ENCODE measurements around the gene OR9A4.
"Not testable (repeated sequence)": the region's sequence is repeated elsewhere in the genome, so short reads cannot be mapped to it uniquely, and the experiment has no call there.

Gene OR9A4

DNA sequence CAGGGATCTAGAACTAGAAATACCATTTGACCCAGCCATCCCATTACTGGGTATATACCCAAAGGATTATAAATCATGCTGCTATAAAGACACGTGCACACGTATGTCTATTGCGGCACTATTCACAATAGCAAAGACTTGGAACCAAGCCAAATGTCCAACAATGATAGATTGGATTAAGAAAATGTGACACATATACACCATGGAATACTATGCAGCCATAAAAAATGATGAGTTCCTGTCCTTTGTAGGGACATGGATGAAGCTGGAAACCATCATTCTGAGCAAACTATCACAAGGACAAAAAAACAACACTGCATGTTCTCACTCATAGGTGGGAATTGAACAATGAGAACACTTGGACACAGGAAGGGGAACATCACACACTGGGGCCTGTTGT lies 16.8 kb upstream of the OR9A4 start:
- H3K27ac ChIP-seq (ENCODE audit: low read depth, low read length, severe bottlenecking); H3K36me3 ChIP-seq (ENCODE audit: control insufficient read depth, insufficient read depth, low read length); H3K4me1 ChIP-seq (ENCODE audit: control insufficient read depth, insufficient read depth, low read length, poor library complexity, severe bottlenecking); H3K9me3 ChIP-seq (ENCODE audit: control insufficient read depth, low read length); H3K4me3 ChIP-seq (ENCODE audit: extremely low read depth, insufficient read depth, low read length, poor library complexity, severe bottlenecking): not testable (repeated sequence)
- WGBS, 2 experiments (ENCODE audit: insufficient coverage in 2 of 2), result no CpG with 5 or more reads among the region's 3 CpGs

DNA sequence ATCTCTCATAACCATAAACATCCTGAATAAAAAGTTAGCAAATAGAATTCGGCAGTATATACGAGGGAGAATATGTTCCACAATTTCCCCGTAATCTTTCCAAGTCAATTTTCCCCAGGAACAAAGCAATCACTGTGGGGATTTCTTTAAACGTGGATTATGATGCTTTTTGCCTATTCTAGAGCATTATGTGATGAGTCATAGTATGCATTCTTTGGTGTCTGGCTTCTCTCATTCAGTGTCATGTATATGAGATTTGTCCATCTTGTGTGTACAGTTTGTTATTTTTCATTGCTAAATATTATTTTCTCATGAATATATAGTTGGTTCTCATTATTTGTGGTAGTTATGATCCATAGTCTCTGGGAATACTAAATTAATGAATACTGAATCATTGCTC lies 9.9 kb upstream of the OR9A4 start:
- no peaks in the 10 kb centered on the region for H3K36me3 ChIP-seq (ENCODE audit: control insufficient read depth, insufficient read depth, low read length)
- WGBS, 2 experiments (ENCODE audit: insufficient coverage in 2 of 2), result no CpG with 5 or more reads among the region's 4 CpGs
- no peaks in the 10 kb centered on the region for H3K4me1 ChIP-seq (ENCODE audit: control insufficient read depth, insufficient read depth, low read length, poor library complexity, severe bottlenecking)
- H3K4me3 ChIP-seq (ENCODE audit: extremely low read depth, insufficient read depth, low read length, poor library complexity, severe bottlenecking), result no peak overlapping the region
- H3K9me3 ChIP-seq (ENCODE audit: control insufficient read depth, low read length), result no peaks in the 10 kb centered on the region
- H3K27ac ChIP-seq (ENCODE audit: low read depth, low read length, severe bottlenecking), result no peak overlapping the region

- no peaks in the 10 kb centered on the region for H3K4me1 ChIP-seq (ENCODE audit: control insufficient read depth, insufficient read depth, low read length, poor library complexity, severe bottlenecking)
- H3K9me3 ChIP-seq (ENCODE audit: control insufficient read depth, low read length), result no peaks in the 10 kb centered on the region
- no peaks in the 10 kb centered on the region for H3K36me3 ChIP-seq (ENCODE audit: control insufficient read depth, insufficient read depth, low read length)
- no peak overlapping the region for H3K27ac ChIP-seq (ENCODE audit: low read depth, low read length, severe bottlenecking)
- H3K4me3 ChIP-seq (ENCODE audit: extremely low read depth, insufficient read depth, low read length, poor library complexity, severe bottlenecking), result no peak overlapping the region
These were observed 4.8 kb upstream of the OR9A4 start for GRCh38 chr7:141911391-141911790.

DNA sequence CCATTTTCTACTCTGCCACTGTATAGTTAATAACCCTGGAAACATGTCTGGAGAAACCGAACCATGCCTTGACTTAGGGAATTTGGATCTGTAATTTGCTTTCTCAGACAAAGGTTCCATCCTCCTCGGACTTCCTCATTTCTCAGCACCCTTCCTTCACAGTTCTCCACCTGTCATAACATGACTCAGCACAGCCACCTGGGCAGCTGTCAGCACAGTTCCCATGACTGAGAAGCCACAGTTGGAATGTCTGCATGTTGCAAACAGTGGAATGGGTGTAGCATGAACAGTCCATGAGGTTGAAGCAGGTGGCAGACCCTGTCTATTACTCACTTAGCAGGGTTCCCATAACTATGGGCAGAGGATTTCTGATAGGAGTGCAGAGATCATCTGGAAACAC lies 634 bp upstream of the OR9A4 start:
- no peaks in the 10 kb centered on the region for H3K36me3 ChIP-seq (ENCODE audit: control insufficient read depth, insufficient read depth, low read length)
- whole genome bisulfite sequencing, 2 experiments (ENCODE audit: insufficient coverage in 2 of 2), result 100% methylated on average over 1 of the region's 2 CpGs; no CpG with 5 or more reads in 1 of the 2 experiments
- no peaks in the 10 kb centered on the region for H3K4me1 ChIP-seq (ENCODE audit: control insufficient read depth, insufficient read depth, low read length, poor library complexity, severe bottlenecking)
- H3K9me3 ChIP-seq (ENCODE audit: control insufficient read depth, low read length), result no peaks in the 10 kb centered on the region
- no peak overlapping the region for H3K27ac ChIP-seq (ENCODE audit: low read depth, low read length, severe bottlenecking)
- no peak overlapping the region for H3K4me3 ChIP-seq (ENCODE audit: extremely low read depth, insufficient read depth, low read length, poor library complexity, severe bottlenecking)

- Histone ChIP-seq H3K27ac (ENCODE audit: low read depth, low read length, severe bottlenecking) (no peak overlapping the region), H3K4me3 (ENCODE audit: extremely low read depth, insufficient read depth, low read length, poor library complexity, severe bottlenecking) (no peak overlapping the region), H3K9me3 (ENCODE audit: control insufficient read depth, low read length) (no peaks in the 10 kb centered on the region), H3K4me1 (ENCODE audit: control insufficient read depth, insufficient read depth, low read length, poor library complexity, severe bottlenecking) (no peaks in the 10 kb centered on the region), H3K36me3 (ENCODE audit: control insufficient read depth, insufficient read depth, low read length) (no peaks in the 10 kb centered on the region)
- 71 to 80% methylated on average over 1 of the region's 1 CpG for WGBS, 2 experiments (ENCODE audit: insufficient coverage in 2 of 2)
These were observed 4.1 kb downstream of the OR9A4 start for GRCh38 chr7:141920281-141920680.

GRCh38 chr7:141928146-141928844 lies 12.1 kb downstream of the OR9A4 start:
- Histone ChIP-seq H3K27ac (ENCODE audit: low read depth, low read length, severe bottlenecking) (no peak overlapping the region), H3K4me1 (ENCODE audit: control insufficient read depth, insufficient read depth, low read length, poor library complexity, severe bottlenecking) (no peaks in the 10 kb centered on the region), H3K9me3 (ENCODE audit: control insufficient read depth, low read length) (no peaks in the 10 kb centered on the region), H3K4me3 (ENCODE audit: extremely low read depth, insufficient read depth, low read length, poor library complexity, severe bottlenecking) (no peak overlapping the region), H3K36me3 (ENCODE audit: control insufficient read depth, insufficient read depth, low read length) (no peaks in the 10 kb centered on the region)
- WGBS, 2 experiments (ENCODE audit: insufficient coverage in 2 of 2), result 50% methylated on average over 1 of the region's 2 CpGs; no CpG with 5 or more reads in 1 of the 2 experiments

GRCh38 chr7:141928845-141929195 lies 12.6 kb downstream of the OR9A4 start:
- Histone ChIP-seq H3K9me3 (ENCODE audit: control insufficient read depth, low read length) (no peaks in the 10 kb centered on the region), H3K4me1 (ENCODE audit: control insufficient read depth, insufficient read depth, low read length, poor library complexity, severe bottlenecking) (no peaks in the 10 kb centered on the region), H3K4me3 (ENCODE audit: extremely low read depth, insufficient read depth, low read length, poor library complexity, severe bottlenecking) (no peak overlapping the region), H3K36me3 (ENCODE audit: control insufficient read depth, insufficient read depth, low read length) (no peaks in the 10 kb centered on the region), H3K27ac (ENCODE audit: low read depth, low read length, severe bottlenecking) (no peak overlapping the region)
- WGBS, 2 experiments (ENCODE audit: insufficient coverage in 2 of 2), result 83 to 90% methylated on average over 1 to 2 of the region's 3 CpGs

DNA sequence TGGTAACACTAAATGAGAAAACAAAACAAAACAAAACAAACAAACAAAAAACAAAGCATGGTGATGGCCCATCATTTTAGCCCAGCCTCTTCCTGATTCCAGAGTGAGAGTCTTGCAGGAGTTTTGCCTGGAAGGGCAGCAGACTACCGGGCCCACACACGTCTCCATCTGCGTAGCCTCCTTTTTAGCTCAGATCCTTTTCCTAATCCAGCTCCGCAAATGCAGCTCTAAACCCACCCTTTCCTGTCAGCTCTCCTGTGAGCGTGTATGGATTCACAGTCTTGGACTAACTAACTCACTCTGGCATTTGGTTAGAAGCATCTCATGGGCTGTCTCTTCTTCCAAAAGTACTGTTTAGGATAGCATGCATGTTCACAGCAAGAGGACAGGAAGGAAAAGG lies 14.0 kb downstream of the OR9A4 start:
- no peak overlapping the region for H3K27ac ChIP-seq (ENCODE audit: low read depth, low read length, severe bottlenecking)
- 81 to 89% methylated on average over 5 of the region's 5 CpGs for WGBS, 2 experiments (ENCODE audit: insufficient coverage in 2 of 2)
- no peak overlapping the region for H3K4me3 ChIP-seq (ENCODE audit: extremely low read depth, insufficient read depth, low read length, poor library complexity, severe bottlenecking)
- H3K9me3 ChIP-seq (ENCODE audit: control insufficient read depth, low read length), result no peaks in the 10 kb centered on the region
- H3K36me3 ChIP-seq (ENCODE audit: control insufficient read depth, insufficient read depth, low read length), result no peaks in the 10 kb centered on the region
- H3K4me1 ChIP-seq (ENCODE audit: control insufficient read depth, insufficient read depth, low read length, poor library complexity, severe bottlenecking), result no peaks in the 10 kb centered on the region

GRCh38 chr7:141941075-141941474 lies 24.9 kb downstream of the OR9A4 start:
- Histone ChIP-seq H3K9me3 (ENCODE audit: control insufficient read depth, low read length) (no peaks in the 10 kb centered on the region), H3K36me3 (ENCODE audit: control insufficient read depth, insufficient read depth, low read length) (no peaks in the 10 kb centered on the region), H3K27ac (ENCODE audit: low read depth, low read length, severe bottlenecking) (no peak overlapping the region), H3K4me3 (ENCODE audit: extremely low read depth, insufficient read depth, low read length, poor library complexity, severe bottlenecking) (no peak overlapping the region), H3K4me1 (ENCODE audit: control insufficient read depth, insufficient read depth, low read length, poor library complexity, severe bottlenecking) (no peaks in the 10 kb centered on the region)
- 63% methylated on average over 1 of the region's 3 CpGs; no CpG with 5 or more reads in 1 of the 2 experiments for WGBS, 2 experiments (ENCODE audit: insufficient coverage in 2 of 2)

GRCh38 chr7:141943846-141944245 lies 27.6 kb downstream of the OR9A4 start:
- no peaks in the 10 kb centered on the region for H3K36me3 ChIP-seq (ENCODE audit: control insufficient read depth, insufficient read depth, low read length)
- no peak overlapping the region for H3K27ac ChIP-seq (ENCODE audit: low read depth, low read length, severe bottlenecking)
- H3K4me3 ChIP-seq (ENCODE audit: extremely low read depth, insufficient read depth, low read length, poor library complexity, severe bottlenecking), result no peak overlapping the region
- 100% methylated on average over 1 of the region's 1 CpG; no CpG with 5 or more reads in 1 of the 2 experiments for WGBS, 2 experiments (ENCODE audit: insufficient coverage in 2 of 2)
- no peaks in the 10 kb centered on the region for H3K4me1 ChIP-seq (ENCODE audit: control insufficient read depth, insufficient read depth, low read length, poor library complexity, severe bottlenecking)
- no peaks in the 10 kb centered on the region for H3K9me3 ChIP-seq (ENCODE audit: control insufficient read depth, low read length)

DNA sequence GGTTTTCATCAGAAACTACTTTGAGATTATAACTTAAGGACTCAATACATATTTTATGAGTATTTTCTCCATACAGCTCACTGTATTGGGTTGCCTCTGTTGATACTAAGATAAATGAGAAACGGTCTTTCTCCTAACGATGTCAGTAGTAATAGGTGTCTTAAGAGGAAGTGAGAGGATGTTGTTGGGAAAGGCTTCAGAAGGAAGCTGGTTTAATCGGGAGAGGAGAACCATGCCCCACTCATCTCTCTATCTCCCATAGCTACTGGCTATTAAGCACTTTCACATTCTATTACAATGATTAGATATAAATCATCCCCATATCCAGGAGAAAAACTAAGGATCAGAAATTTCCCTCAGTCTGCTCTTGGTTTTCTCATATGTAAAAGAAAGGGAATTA lies 28.6 kb downstream of the OR9A4 start:
- Histone ChIP-seq H3K36me3 (ENCODE audit: control insufficient read depth, insufficient read depth, low read length) (no peaks in the 10 kb centered on the region), H3K9me3 (ENCODE audit: control insufficient read depth, low read length) (no peaks in the 10 kb centered on the region), H3K4me1 (ENCODE audit: control insufficient read depth, insufficient read depth, low read length, poor library complexity, severe bottlenecking) (no peaks in the 10 kb centered on the region), H3K27ac (ENCODE audit: low read depth, low read length, severe bottlenecking) (no peak overlapping the region), H3K4me3 (ENCODE audit: extremely low read depth, insufficient read depth, low read length, poor library complexity, severe bottlenecking) (no peak overlapping the region)
- 86% methylated on average over 2 of the region's 3 CpGs; no CpG with 5 or more reads in 1 of the 2 experiments for WGBS, 2 experiments (ENCODE audit: insufficient coverage in 2 of 2)

Data from mesodermal cell (in vitro differentiated cells).